Endothelial cell (in vitro differentiated cells): ENCODE measurements around the gene RAB22A. TPM values are rescaled to one million over a fixed set of nuclear protein-coding genes. Genes with fewer than 3 reads are reported as not detected.

ENCODE experiments used
- DNase-seq: peaks from one replicate; pipeline ENCODE4 v3.0.0; 2021; ENCODE audit warnings: low spot score
- H3K27ac Mint-ChIP-seq: one replicate; pipeline ENCODE4 v1.8.0; 2021; ENCODE audit warnings: mixed read lengths, inconsistent platforms; ENCODE audit not compliant: unreplicated experiment
- H3K27me3 Mint-ChIP-seq: one replicate; pipeline ENCODE4 v1.8.0; 2021; ENCODE audit warnings: mild to moderate bottlenecking, moderate library complexity, mixed read lengths, inconsistent platforms; ENCODE audit not compliant: unreplicated experiment
- H3K36me3 Mint-ChIP-seq: one replicate; pipeline ENCODE4 v1.8.0; 2021; ENCODE audit warnings: mild to moderate bottlenecking, low read depth, mixed read lengths, inconsistent platforms; ENCODE audit not compliant: unreplicated experiment
- H3K4me1 Mint-ChIP-seq: one replicate; pipeline ENCODE4 v1.8.0; 2021; ENCODE audit warnings: mild to moderate bottlenecking, mixed read lengths, inconsistent platforms; ENCODE audit not compliant: unreplicated experiment
- H3K4me3 Mint-ChIP-seq: one replicate; pipeline ENCODE4 v1.8.0; 2021; ENCODE audit warnings: mild to moderate bottlenecking, mixed read lengths, inconsistent platforms; ENCODE audit not compliant: unreplicated experiment
- H3K9me3 Mint-ChIP-seq: one replicate; pipeline ENCODE4 v1.8.0; 2021; ENCODE audit warnings: mixed read lengths, inconsistent platforms; ENCODE audit not compliant: unreplicated experiment
- total RNA-seq: library from RNA; stranded (reverse); fragmentation: NEBNext Ultra II Directional; extraction: Animal tissue kit (Norgen Biotek cat#: 25700); gene quantifications from one replicate; pipeline ENCODE4 v1.2.1, GENCODE V29; 2021; ENCODE audit not compliant: unreplicated experiment
- TF ChIP-seq, protein P1 (sequence below): fragments of 200-600 bp; sonication (generic); IDR thresholded peaks from one replicate; pipeline ENCODE4 v1.5.0; 2021; ENCODE audit warnings: antibody characterized with exemption; ENCODE audit not compliant: unreplicated experiment

RAB22A gene
- total RNA-seq, 1 donor from 2014 or later = 14.2 TPM

DNA sequence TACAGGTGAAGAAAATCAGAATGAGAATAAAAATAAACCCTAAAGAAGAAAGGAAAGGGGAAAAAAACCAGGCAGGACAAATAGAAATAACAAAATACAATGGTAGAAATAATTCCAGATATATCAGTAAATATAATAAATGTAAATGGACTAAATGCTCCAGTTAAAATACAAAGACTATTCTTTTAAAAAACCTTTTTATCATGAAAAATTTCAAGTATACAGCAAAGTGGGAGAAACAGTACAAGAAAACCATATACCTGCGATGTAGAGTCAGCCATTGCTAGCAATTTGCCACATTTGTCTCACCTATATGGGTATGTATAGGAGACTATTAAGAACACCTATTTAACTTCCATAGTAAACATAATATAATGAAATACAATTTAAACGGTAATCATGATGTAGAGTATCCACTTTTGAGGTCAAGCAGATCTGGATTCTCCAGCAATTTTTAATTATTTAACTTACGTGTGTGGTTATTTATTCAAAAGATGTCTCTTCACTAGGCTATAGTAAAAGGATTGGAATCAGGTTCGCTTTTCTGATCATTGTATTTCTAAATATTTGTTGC, 78.6 kb downstream of the RAB22A start:
- no peak for DNase-seq
- Mint-ChIP-seq H3K27ac (no peak overlapping the region), H3K4me3 (no peak overlapping the region), H3K4me1 (peaks cover 19% of the 10 kb centered on the region), H3K27me3 (peaks cover 4% of the 10 kb centered on the region), H3K36me3 (peaks cover 7% of the 10 kb centered on the region), H3K9me3 (no peaks in the 10 kb centered on the region)
- TF ChIP-seq, protein P1, sequence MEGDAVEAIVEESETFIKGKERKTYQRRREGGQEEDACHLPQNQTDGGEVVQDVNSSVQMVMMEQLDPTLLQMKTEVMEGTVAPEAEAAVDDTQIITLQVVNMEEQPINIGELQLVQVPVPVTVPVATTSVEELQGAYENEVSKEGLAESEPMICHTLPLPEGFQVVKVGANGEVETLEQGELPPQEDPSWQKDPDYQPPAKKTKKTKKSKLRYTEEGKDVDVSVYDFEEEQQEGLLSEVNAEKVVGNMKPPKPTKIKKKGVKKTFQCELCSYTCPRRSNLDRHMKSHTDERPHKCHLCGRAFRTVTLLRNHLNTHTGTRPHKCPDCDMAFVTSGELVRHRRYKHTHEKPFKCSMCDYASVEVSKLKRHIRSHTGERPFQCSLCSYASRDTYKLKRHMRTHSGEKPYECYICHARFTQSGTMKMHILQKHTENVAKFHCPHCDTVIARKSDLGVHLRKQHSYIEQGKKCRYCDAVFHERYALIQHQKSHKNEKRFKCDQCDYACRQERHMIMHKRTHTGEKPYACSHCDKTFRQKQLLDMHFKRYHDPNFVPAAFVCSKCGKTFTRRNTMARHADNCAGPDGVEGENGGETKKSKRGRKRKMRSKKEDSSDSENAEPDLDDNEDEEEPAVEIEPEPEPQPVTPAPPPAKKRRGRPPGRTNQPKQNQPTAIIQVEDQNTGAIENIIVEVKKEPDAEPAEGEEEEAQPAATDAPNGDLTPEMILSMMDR = no peak

DNA sequence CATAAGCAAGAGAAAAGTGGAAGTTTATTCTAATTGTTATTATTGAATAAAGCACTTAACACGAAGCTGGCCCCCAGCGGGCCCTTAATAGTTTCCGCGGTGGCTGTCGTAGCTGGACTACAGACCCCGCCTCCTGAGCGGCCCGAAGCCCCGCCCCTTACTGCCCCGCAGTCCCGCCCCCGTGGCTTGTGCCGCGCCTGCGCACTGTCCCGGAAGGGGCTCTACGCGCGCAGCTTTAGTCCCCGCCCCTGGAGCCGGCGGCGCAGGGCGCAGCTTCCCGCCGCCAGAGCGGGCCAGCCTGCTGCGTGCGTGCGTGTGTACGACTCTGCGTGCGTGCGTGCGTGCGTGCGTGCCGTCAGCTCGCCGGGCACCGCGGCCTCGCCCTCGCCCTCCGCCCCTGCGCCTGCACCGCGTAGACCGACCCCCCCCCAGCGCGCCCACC, 79.4 kb downstream of the RAB22A start, which contains the start of gene VAPB:
TSS of gene VAPB (plus strand) at position 348 of the 442 bp plus-strand sequence. CDS start 231 bp downstream, outside the sequence.
- H3K4me1 Mint-ChIP-seq = peaks cover 19% of the 10 kb centered on the region
- peaks cover 7% of the 10 kb centered on the region for H3K36me3 Mint-ChIP-seq
- peaks cover 4% of the 10 kb centered on the region for H3K27me3 Mint-ChIP-seq
- DNase-seq = peak; percentile 98
- TF ChIP-seq, protein P1 = no peak
- H3K9me3 Mint-ChIP-seq = no peaks in the 10 kb centered on the region
- H3K27ac Mint-ChIP-seq = peak within 1 kb of the TSS; percentile 90
- H3K4me3 Mint-ChIP-seq = peak within 1 kb of the TSS; percentile 95

DNA sequence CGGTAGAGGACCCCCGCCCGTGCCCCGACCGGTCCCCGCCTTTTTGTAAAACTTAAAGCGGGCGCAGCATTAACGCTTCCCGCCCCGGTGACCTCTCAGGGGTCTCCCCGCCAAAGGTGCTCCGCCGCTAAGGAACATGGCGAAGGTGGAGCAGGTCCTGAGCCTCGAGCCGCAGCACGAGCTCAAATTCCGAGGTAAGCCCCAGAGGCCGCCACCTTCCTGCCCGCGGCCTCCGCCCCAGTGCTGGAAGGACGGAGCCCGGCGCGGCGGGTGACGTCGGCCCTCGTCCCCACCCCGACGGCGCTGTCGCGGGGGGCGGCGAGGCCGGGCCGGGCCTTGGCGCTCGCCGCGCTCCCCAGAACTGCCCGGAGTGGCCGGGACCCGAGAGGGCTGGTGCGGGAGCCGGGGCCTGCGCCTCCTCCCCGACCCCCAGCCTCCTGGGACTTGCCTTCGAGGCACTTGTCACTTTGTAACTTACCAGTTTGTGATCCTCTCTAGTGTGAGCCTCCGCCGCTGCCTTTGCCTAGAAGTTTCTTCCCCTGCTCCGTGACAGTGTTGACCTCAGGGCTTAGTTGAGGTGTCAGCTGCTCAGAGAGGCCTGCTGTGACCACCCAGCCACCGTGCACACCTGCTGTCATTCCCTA, 79.9 kb downstream of the RAB22A start:
- DNase-seq = peak; percentile 41
- peaks cover 4% of the 10 kb centered on the region for H3K27me3 Mint-ChIP-seq
- TF ChIP-seq, protein P1 = no peak
- no peaks in the 10 kb centered on the region for H3K9me3 Mint-ChIP-seq
- H3K27ac Mint-ChIP-seq = peak overlapping the region; percentile 90
- H3K4me1 Mint-ChIP-seq = peaks cover 19% of the 10 kb centered on the region
- peaks cover 7% of the 10 kb centered on the region for H3K36me3 Mint-ChIP-seq
- peak overlapping the region; percentile 95 for H3K4me3 Mint-ChIP-seq

DNA sequence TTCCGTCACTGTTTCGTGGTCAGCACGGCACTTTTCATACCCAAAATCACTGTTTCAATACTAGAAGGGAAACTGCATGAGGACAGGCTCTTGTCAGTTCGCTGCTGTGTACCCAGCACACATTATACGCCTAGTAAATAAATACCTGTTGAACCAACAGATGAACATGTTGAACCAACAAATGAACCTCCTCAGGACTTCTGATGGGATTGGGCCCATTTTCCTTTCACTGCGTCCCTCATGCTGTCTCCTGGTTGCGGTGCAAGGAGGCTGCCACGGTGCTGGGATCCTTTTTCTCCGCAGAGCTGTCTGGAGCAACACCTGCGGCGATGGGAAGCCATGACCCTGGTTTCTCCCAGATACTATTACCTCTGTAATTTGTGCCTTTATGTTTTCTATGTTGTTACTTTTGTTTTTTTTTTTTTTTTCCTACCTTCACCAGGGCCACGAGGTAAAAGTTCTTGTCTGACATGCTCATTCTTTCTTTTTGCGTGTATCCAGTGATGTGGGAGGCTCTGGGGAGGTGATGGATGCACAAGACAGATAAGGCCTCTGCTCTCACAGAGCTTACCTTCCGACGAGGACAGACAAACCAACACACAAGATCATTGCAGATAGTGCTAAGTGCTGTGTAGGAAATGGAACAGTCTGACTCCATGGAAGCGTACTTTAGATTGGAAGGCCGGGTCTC, 80.6 kb downstream of the RAB22A start:
- peaks cover 4% of the 10 kb centered on the region for H3K27me3 Mint-ChIP-seq
- peaks cover 7% of the 10 kb centered on the region for H3K36me3 Mint-ChIP-seq
- peak overlapping the region; percentile 90 for H3K27ac Mint-ChIP-seq
- H3K4me1 Mint-ChIP-seq = peaks cover 19% of the 10 kb centered on the region
- TF ChIP-seq, protein P1 = no peak
- no peaks in the 10 kb centered on the region for H3K9me3 Mint-ChIP-seq
- DNase-seq = no peak
- H3K4me3 Mint-ChIP-seq = peak overlapping the region; percentile 95
